H1 (cell line): ENCODE measurements around the gene HMCN1. TPM values are rescaled to one million over a fixed set of nuclear protein-coding genes. Genes with fewer than 3 reads are reported as not detected.

Experiments
- KDM5A ChIP-seq: fragments of 200-600 bp; IDR thresholded peaks from 2 replicates; pipeline ENCODE4 v1.7.1; 2012; ENCODE audit warnings: mild to moderate bottlenecking, low read length, inconsistent platforms, mixed read lengths
- MAFK ChIP-seq: IDR thresholded peaks from 2 replicates; pipeline ENCODE4 v1.6.1; 2012; ENCODE audit warnings: low read depth, mild to moderate bottlenecking, improper control_type of control experiment, low read length
- RFX5 ChIP-seq: IDR thresholded peaks from 2 replicates; pipeline ENCODE4 v1.6.1; 2011; ENCODE audit warnings: low read depth, low read length, improper control_type of control experiment, borderline replicate concordance
- SIX5 ChIP-seq: IDR thresholded peaks from 2 replicates; pipeline ENCODE4 v1.6.1; 2011; ENCODE audit warnings: mild to moderate bottlenecking, low read depth, low read length
- polyA plus RNA-seq, 7 experiments: library from polyadenylated mRNA; depleted of rRNA in 3 of 7; stranded (reverse) in 5 of 7; unstranded in 2 of 7; fragments of >200 nt in 5 of 7; fragments of 200-250 nt in 2 of 7; gene quantifications; 1 replicate in 5 of 7; 2 replicates in 1 of 7; 4 replicates in 1 of 7; pipeline versions ENCODE4 v1.2.1 to v1.2.3, GENCODE V29; 2011 to 2013; ENCODE audit warnings: missing spikeins in 2 of 7, mixed read lengths in 2 of 7
- total RNA-seq: library from RNA; stranded (reverse); fragmentation: NEBNext Ultra II Directional; extraction: Animal tissue kit (Norgen Biotek cat#: 25700); gene quantifications from 2 replicates; pipeline ENCODE4 v1.2.1, GENCODE V29; 2021
- TF ChIP-seq, protein P1 (sequence below): IDR thresholded peaks from 2 replicates; pipeline ENCODE4 v1.6.1; 2011; ENCODE audit warnings: low read depth, mild to moderate bottlenecking, low read length; ENCODE audit not compliant: insufficient read depth
- TF ChIP-seq, protein P2 (sequence below): IDR thresholded peaks from 2 replicates; pipeline ENCODE4 v1.6.1; 2012; ENCODE audit warnings: inconsistent platforms

The HMCN1 gene
- total and polyA plus RNA-seq, 2 of the 8 experiments (the other 6 are each of a cell fraction or from before 2014, with no cell fraction given) = 13.8 to 14.6 TPM

DNA sequence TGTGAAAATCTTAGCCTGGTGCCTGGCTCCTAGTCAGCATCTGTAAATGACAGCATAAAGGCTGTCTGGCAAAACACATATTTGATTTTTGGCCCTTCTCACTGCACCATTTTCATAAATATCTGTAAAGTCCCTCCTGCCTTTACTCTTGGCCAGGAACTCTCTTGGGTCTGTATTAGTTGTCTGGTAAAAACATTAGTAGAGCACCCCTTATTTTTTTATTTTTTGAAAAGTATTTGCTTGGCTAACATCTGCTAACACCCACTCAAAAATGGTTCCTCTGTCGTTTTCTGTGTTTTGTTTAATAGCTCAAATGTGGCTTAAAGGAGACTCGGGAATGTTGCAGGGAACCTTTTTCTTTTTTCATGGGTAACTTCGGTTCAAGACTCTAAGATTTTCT, 293.4 kb downstream of the HMCN1 start (continued):
- TF ChIP-seq MAFK = no peak
- TF ChIP-seq RFX5 = no peak
- TF ChIP-seq SIX5 = no peak
- TF ChIP-seq, protein P1, sequence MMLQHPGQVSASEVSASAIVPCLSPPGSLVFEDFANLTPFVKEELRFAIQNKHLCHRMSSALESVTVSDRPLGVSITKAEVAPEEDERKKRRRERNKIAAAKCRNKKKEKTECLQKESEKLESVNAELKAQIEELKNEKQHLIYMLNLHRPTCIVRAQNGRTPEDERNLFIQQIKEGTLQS = no peak
- TF ChIP-seq KDM5A = no peak
- TF ChIP-seq, protein P2, sequence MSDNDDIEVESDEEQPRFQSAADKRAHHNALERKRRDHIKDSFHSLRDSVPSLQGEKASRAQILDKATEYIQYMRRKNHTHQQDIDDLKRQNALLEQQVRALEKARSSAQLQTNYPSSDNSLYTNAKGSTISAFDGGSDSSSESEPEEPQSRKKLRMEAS = no peak
